HG03520 (cell line): ENCODE measurements around the gene TFE3.
"Not testable (repeated sequence)": the region's sequence is repeated elsewhere in the genome, so short reads cannot be mapped to it uniquely, and the experiment has no call there.

ENCODE experiments used
- ATAC-seq: cut with Tn5 transposase; IDR thresholded peaks from one replicate; pipeline ENCODE4 v1.9.1; 2021; ENCODE audit warnings: mild to moderate bottlenecking, moderate library complexity; ENCODE audit not compliant: unreplicated experiment

Gene TFE3

GRCh38 chrX:49002091-49002935, 40.8 kb downstream of the TFE3 start, which contains the start of gene GRIPAP1:
Gene GRIPAP1 (minus strand): TSS chrX:49002264. CDS start chrX:49002229, 35 bp downstream.
- ATAC-seq: peak; percentile 63

GRCh38 chrX:49001521-49002090, 41.6 kb downstream of the TFE3 start:
- peak; percentile 14 for ATAC-seq

- ATAC-seq: no peak
Observed at GRCh38 chrX:49000636-49001035, 42.5 kb downstream of the TFE3 start.

GRCh38 chrX:48999030-48999429, 44.1 kb downstream of the TFE3 start:
- no peak for ATAC-seq

GRCh38 chrX:48998391-48998790, 44.8 kb downstream of the TFE3 start:
- no peak for ATAC-seq

GRCh38 chrX:48997865-48998264, 45.3 kb downstream of the TFE3 start:
- no peak for ATAC-seq

- no peak for ATAC-seq
Observed at GRCh38 chrX:48997455-48997854, 45.7 kb downstream of the TFE3 start.

- no peak for ATAC-seq
Observed at GRCh38 chrX:48996969-48997368, 46.2 kb downstream of the TFE3 start.

- ATAC-seq: no peak
Observed at GRCh38 chrX:48992341-48992740, 50.8 kb downstream of the TFE3 start.

- no peak for ATAC-seq
Observed at GRCh38 chrX:48989483-48989882, 53.7 kb downstream of the TFE3 start.

- ATAC-seq: no peak
Observed at GRCh38 chrX:48983896-48984295, 59.3 kb downstream of the TFE3 start.

- ATAC-seq: no peak
Observed at GRCh38 chrX:48983081-48983480, 60.1 kb downstream of the TFE3 start.

- ATAC-seq: no peak
Observed at GRCh38 chrX:48981178-48981577, 62.0 kb downstream of the TFE3 start.

GRCh38 chrX:48980341-48980740, 62.8 kb downstream of the TFE3 start:
- not testable (repeated sequence) for ATAC-seq
